ENCODE data around the gene SNCB. TPM values are rescaled to one million over a fixed set of nuclear protein-coding genes. Genes with fewer than 3 reads are reported as not detected.

Gene SNCB
- total and polyA plus RNA-seq, 2 of the 8 experiments (the other 6 are each of a cell fraction or from before 2014, with no cell fraction given), result 4.2 to 5.9 TPM

DNA sequence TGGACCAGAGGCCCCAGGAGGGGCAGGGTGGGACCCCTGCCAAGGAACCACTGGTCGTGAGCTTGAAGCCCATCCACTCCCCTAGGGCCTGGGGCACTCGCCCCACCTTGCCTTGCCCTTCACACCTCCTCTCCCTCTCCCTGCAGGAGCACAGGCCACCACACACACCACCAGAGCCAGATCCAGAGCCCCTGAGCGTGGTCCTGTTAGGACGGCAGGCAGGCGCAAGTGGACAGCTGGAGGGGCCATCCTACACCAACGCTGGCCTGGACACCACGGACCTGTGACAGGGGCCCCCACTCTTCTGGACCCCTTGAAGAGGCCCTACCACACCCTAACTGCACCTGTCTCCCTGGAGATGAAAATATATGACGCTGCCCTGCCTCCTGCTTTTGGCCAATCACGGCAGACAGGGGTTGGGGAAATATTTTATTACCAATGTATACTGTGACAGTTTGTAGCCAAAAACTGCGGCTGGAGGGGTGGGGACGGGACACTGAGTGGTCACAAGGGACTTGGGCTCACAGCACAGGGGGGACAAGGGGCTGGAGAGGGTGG, 34.9 kb downstream of the SNCB start:
- no peak for FAIRE-seq
- no peak overlapping the region for H3K4me2 ChIP-seq (ENCODE audit: insufficient read depth in 1 of 2, low read depth in 2 of 2, low read length in 2 of 2)
- H3K36me3 ChIP-seq (ENCODE audit: control insufficient read depth in 2 of 4, insufficient read depth in 4 of 4, low read length in 3 of 4), result peaks cover 0 to 4% (median 0%) of the 10 kb centered on the region in 4 experiments; a peak in 2 of 8 replicates
- no peak overlapping the region for H2AK5ac ChIP-seq (ENCODE audit: low read depth, low read length)
- H2BK12ac ChIP-seq (ENCODE audit: low read depth, low read length), result no peak overlapping the region
- no peak overlapping the region for H2BK20ac ChIP-seq (ENCODE audit: low read length)
- no peak overlapping the region for H2BK120ac ChIP-seq (replicated peaks; ENCODE audit: low read depth, low read length)
- H2AFZ ChIP-seq (ENCODE audit: low read length), result no peak overlapping the region
- H3K9ac ChIP-seq (replicated peaks in 1 of 4; ENCODE audit: extremely low read depth in 1 of 4, low read depth in 3 of 4, low read length in 3 of 4), result no peak overlapping the region
- WGBS, 2 experiments (ENCODE audit: extremely low coverage in 1 of 2, insufficient coverage in 1 of 2, insufficient read length in 1 of 2, insufficient replicate concordance in 2 of 2, low coverage in 1 of 2, low lambda C conversion rate in 2 of 2, missing lambda C conversion rate in 1 of 2), result 85% methylated on average over 11 of the region's 11 CpGs; no CpG with 5 or more reads in 1 of the 2 experiments
- H4K91ac ChIP-seq (replicated peaks; ENCODE audit: insufficient read length, low read length), result no peak overlapping the region
- H3K56ac ChIP-seq (replicated peaks; ENCODE audit: insufficient read length, low read depth, low read length), result no peak overlapping the region
- H4K5ac ChIP-seq (ENCODE audit: insufficient read length, low read depth, low read length), result no peak overlapping the region
- H3K14ac ChIP-seq (ENCODE audit: insufficient read length), result no peak overlapping the region
- 0 out of 7 replicates have a peak, but pooled peaks cover 0 to 2% (median 0%) of the 10 kb centered on the region in 4 experiments for H3K4me1 ChIP-seq (replicated peaks in 1 of 4; ENCODE audit: control insufficient read depth in 3 of 4, insufficient read depth in 4 of 4, low read length in 3 of 4)
- no peak overlapping the region for H4K8ac ChIP-seq (ENCODE audit: extremely low read depth, insufficient read depth, low read length)
- ChIA-PET POLR2A (ENCODE audit: partially characterized antibody) (interaction anchor here (1.1 to 3.3 kb wide), 3 partner anchors 11 to 59 kb away, joined by 3 to 23 read pairs (median 4); partner anchors contain the start of gene RNF44), CTCF (ENCODE audit: partially characterized antibody) (interaction anchor here (0.8 to 5.6 kb wide), 12 partner anchors 10 to 63 kb away, joined by 3 to 37 read pairs (median 9); no protein-coding TSS in a partner anchor)
- no peak for DNase-seq (ENCODE audit: low read depth in 1 of 2, low spot score in 2 of 2)
- H2BK5ac ChIP-seq (ENCODE audit: low read depth, low read length), result no peak overlapping the region
- H3K4ac ChIP-seq (replicated peaks; ENCODE audit: insufficient read length, low read depth, low read length), result no peak overlapping the region
- H2BK15ac ChIP-seq (ENCODE audit: low read length), result no peak overlapping the region
- H3K79me2 ChIP-seq (ENCODE audit: control insufficient read depth in 1 of 2, insufficient read depth in 2 of 2, low read length in 2 of 2), result no peaks in the 10 kb centered on the region
- no peak overlapping the region for H3K18ac ChIP-seq (ENCODE audit: extremely low read depth, low read length)
- H3K9me3 ChIP-seq (ENCODE audit: insufficient read depth in 2 of 2, low read depth in 1 of 2, low read length in 1 of 2), result peaks cover 7 to 9% of the 10 kb centered on the region in 2 experiments; a peak in 2 of 4 replicates
- H3K27me3 ChIP-seq (replicated peaks in 1 of 4; ENCODE audit: control insufficient read depth in 3 of 4, extremely low read depth in 1 of 4, insufficient read depth in 3 of 4, low read length in 3 of 4), result peaks cover 0 to 19% (median 7%) of the 10 kb centered on the region in 4 experiments; a peak in 4 of 7 replicates
- H3K79me1 ChIP-seq (ENCODE audit: low read depth, low read length), result no peaks in the 10 kb centered on the region
- peaks cover 0 to 7% of the 10 kb centered on the region in 2 experiments for H4K20me1 ChIP-seq (replicated peaks in 1 of 2; ENCODE audit: control insufficient read depth in 1 of 2, insufficient read depth in 2 of 2, low read length in 2 of 2)
- H3K23ac ChIP-seq (ENCODE audit: insufficient read length), result no peak overlapping the region
- no peak overlapping the region for H3K27ac ChIP-seq (ENCODE audit: low read depth, low read length)
- H3K4me3 ChIP-seq (ENCODE audit: extremely low read depth in 1 of 4, insufficient read depth in 2 of 4, low read depth in 3 of 4, low read length in 4 of 4), result no peak overlapping the region
- H3K23me2 ChIP-seq (ENCODE audit: low read depth, low read length), result peaks cover 14% of the 10 kb centered on the region; the same call in 1 of the 2 replicates
- no peak for TF ChIP-seq SRF (IDR thresholded peaks at IDR 0.05; ENCODE audit: low read depth, low read length)
- TF ChIP-seq SAP30 (IDR thresholded peaks at IDR 0.05; ENCODE audit: insufficient read depth, insufficient replicate concordance, low read length), result no peak
- TF ChIP-seq KDM1A (IDR thresholded peaks at IDR 0.05; ENCODE audit: borderline replicate concordance, low read length), result no peak
- TF ChIP-seq MAFK (IDR thresholded peaks at IDR 0.05; ENCODE audit: low read depth, low read length), result no peak
- TF ChIP-seq CHD2 (IDR thresholded peaks at IDR 0.05; ENCODE audit: low read length), result no peak
- TF ChIP-seq POU5F1 (IDR thresholded peaks at IDR 0.05; ENCODE audit: low read depth, low read length), result no peak
- TF ChIP-seq ASH2L (IDR thresholded peaks at IDR 0.05; ENCODE audit: low read length), result no peak
- no peak for TF ChIP-seq JUN (IDR thresholded peaks at IDR 0.05; ENCODE audit: low read depth, low read length)
- TF ChIP-seq GTF2F1 (IDR thresholded peaks at IDR 0.05; ENCODE audit: borderline replicate concordance, low read depth, low read length), result no peak
- TF ChIP-seq, protein P1, sequence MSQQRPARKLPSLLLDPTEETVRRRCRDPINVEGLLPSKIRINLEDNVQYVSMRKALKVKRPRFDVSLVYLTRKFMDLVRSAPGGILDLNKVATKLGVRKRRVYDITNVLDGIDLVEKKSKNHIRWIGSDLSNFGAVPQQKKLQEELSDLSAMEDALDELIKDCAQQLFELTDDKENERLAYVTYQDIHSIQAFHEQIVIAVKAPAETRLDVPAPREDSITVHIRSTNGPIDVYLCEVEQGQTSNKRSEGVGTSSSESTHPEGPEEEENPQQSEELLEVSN (IDR thresholded peaks at IDR 0.05), result no peak
- no peak for TF ChIP-seq TBP (IDR thresholded peaks at IDR 0.05; ENCODE audit: low read depth, low read length)
- TF ChIP-seq SUZ12 (IDR thresholded peaks at IDR 0.05; ENCODE audit: low read length), result no peak
- TF ChIP-seq CTBP2 (IDR thresholded peaks at IDR 0.05; ENCODE audit: borderline replicate concordance, insufficient read depth, insufficient read length, low read length), result no peak
